A549 (cell line): Measurements from ENCODE around the gene SKOR2.

Source experiments
- EP300 ChIP-seq, 2 experiments: fragments of >200 bp; sonication (Bioruptor Twin); formaldehyde crosslinking; IDR thresholded peaks; 2 replicates in 1 of 2; 3 replicates in 1 of 2; pipeline ENCODE4 v1.6.1; 2016 to 2017
- ESRRA ChIP-seq: fragments of 150-350 bp; IDR thresholded peaks from 2 replicates; pipeline ENCODE4 v1.6.1; 2014; ENCODE audit warnings: mild to moderate bottlenecking, low read length, borderline replicate concordance
- MYC ChIP-seq: IDR thresholded peaks from 2 replicates; pipeline ENCODE4 v1.6.1; 2012; ENCODE audit warnings: mild to moderate bottlenecking, inconsistent platforms, low read length, improper control_type of control experiment, borderline replicate concordance
- POLR2A ChIP-seq: IDR thresholded peaks from 2 replicates; pipeline ENCODE4 v1.6.1; 2012; ENCODE audit warnings: mild to moderate bottlenecking, low read length
- TF ChIP-seq, protein P1 (sequence below): IDR thresholded peaks from 2 replicates; pipeline ENCODE4 v1.6.1; 2012

GRCh38 chr18:47160256-47160655 lies 91.2 kb downstream of the SKOR2 start:
- TF ChIP-seq MYC (no peak), ESRRA (no peak), EP300 (IDR thresholded peaks at IDR 0.05) (no peak), POLR2A (no peak)
- TF ChIP-seq, protein P1, sequence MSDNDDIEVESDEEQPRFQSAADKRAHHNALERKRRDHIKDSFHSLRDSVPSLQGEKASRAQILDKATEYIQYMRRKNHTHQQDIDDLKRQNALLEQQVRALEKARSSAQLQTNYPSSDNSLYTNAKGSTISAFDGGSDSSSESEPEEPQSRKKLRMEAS: no peak
